GM23248 (cell line): ENCODE results near the gene ZNF697.

ENCODE experiments used
- EZH2 ChIP-seq: fragments of 200-600 bp; sonication (generic); IDR thresholded peaks from 2 replicates; pipeline ENCODE4 v1.6.1; 2018; ENCODE audit warnings: antibody characterized with exemption, mild to moderate bottlenecking; ENCODE audit not compliant: insufficient read depth, poor library complexity, severe bottlenecking
- EZH2phosphoT487 ChIP-seq: fragments of 200-600 bp; sonication (generic); IDR thresholded peaks from 2 replicates; pipeline ENCODE4 v1.6.1; 2018; ENCODE audit warnings: antibody characterized with exemption, moderate library complexity, mild to moderate bottlenecking, low read depth; ENCODE audit not compliant: insufficient read depth

DNA sequence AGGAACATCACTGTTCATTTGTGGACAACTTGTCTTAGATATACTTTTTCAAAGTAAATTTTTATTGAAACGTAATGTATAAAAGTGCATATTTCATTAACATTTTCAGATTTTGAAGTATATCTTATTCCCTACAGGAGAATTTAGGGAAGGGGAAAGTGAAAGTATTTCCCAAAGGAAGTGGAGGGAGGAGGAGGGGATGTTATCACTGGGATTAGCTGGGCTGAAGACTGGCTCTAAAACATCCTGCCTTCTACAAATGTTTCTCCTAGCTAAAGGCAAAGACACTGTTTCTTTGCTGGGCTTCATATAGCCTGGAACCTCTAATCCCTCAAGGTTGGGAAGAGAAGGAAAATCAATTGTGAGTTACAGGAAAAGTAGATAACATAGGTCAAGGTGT, 7.1 kb upstream of the ZNF697 start:
- TF ChIP-seq EZH2 (no peak), EZH2phosphoT487 (no peak)
